Measurements from ENCODE around the gene SIM2. TPM values are rescaled to one million over a fixed set of nuclear protein-coding genes. Genes with fewer than 3 reads are reported as not detected.

SIM2 gene
- total and polyA plus RNA-seq, 3 donors from 2014 or later: 0.19 to 0.90 (median 0.71) TPM

DNA sequence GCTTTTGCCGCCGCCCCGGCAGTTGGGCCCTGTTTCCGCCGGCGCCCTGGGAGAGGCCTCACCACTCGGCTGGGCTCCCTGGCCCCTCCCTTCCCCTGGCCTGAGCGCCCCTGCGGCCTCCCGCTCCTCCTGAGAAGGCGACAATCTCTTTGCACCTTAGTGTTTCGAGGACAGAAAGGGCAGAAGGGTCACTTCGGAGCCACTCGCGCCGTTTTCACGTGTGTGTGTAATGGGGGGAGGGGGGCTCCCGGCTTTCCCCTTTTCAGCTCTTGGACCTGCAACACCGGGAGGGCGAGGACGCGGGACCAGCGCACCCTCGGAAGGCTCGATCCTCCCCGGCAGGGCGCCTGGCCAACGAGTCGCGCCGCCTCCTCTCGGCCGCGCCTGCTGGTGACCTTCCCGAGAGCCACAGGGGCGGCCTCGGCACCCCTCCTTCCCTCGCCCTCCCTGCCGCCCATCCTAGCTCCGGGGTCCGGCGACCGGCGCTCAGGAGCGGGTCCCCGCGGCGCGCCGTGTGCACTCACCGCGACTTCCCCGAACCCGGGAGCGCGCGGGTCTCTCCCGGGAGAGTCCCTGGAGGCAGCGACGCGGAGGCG is 432 bp upstream of the SIM2 start:
- Histone ChIP-seq H3K27ac (no peak overlapping the region), H3K27me3 (no peaks in the 10 kb centered on the region), H3K4me1 (peaks cover 10% of the 10 kb centered on the region), H3K36me3 (ENCODE audit: low read depth, missing control alignments) (no peaks in the 10 kb centered on the region), H3K9me3 (no peaks in the 10 kb centered on the region), H3K4me3 (peak overlapping the region; percentile 21 to 32)
- 3 to 4% methylated on average over 19 to 35 of the region's 62 CpGs for WGBS, 2 donors
- TF ChIP-seq, protein P1, sequence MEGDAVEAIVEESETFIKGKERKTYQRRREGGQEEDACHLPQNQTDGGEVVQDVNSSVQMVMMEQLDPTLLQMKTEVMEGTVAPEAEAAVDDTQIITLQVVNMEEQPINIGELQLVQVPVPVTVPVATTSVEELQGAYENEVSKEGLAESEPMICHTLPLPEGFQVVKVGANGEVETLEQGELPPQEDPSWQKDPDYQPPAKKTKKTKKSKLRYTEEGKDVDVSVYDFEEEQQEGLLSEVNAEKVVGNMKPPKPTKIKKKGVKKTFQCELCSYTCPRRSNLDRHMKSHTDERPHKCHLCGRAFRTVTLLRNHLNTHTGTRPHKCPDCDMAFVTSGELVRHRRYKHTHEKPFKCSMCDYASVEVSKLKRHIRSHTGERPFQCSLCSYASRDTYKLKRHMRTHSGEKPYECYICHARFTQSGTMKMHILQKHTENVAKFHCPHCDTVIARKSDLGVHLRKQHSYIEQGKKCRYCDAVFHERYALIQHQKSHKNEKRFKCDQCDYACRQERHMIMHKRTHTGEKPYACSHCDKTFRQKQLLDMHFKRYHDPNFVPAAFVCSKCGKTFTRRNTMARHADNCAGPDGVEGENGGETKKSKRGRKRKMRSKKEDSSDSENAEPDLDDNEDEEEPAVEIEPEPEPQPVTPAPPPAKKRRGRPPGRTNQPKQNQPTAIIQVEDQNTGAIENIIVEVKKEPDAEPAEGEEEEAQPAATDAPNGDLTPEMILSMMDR (IDR thresholded peaks at IDR 0.05): no peak
- TF ChIP-seq POLR2A (IDR thresholded peaks at IDR 0.05): no peak
- DNase-seq: no peak
- intact Hi-C loops (cut with DNase I; ENCODE audit: low total_unique reads): no loop called here

DNA sequence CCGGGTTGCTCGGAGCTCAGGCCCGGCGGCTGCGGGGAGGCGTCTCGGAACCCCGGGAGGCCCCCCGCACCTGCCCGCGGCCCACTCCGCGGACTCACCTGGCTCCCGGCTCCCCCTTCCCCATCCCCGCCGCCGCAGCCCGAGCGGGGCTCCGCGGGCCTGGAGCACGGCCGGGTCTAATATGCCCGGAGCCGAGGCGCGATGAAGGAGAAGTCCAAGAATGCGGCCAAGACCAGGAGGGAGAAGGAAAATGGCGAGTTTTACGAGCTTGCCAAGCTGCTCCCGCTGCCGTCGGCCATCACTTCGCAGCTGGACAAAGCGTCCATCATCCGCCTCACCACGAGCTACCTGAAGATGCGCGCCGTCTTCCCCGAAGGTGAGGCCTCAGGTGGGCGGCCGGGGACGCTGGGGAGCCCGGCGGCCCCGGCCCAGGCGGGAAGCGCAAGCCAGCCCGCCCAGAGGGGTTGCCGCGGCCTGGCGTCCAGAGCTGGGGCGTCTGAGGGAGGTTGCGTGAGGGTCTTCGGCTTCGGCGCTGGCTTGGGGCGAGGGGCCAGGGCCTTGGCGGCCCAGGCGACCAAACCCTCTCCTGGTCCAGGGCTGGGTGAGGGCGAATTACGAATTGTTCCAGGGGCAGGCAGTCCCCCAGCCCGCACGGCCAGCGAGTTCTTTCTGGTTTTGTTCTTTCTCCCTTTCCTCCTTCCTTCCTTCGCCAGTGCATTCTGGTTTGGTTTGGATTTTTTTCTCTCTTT is 805 bp downstream of the SIM2 start:
- intact Hi-C loops (cut with DNase I; ENCODE audit: low total_unique reads): no loop called here
- DNase-seq: no peak
- WGBS, 2 donors: 4 to 11% methylated on average over 9 to 60 of the region's 67 CpGs
- Histone ChIP-seq H3K36me3 (ENCODE audit: low read depth, missing control alignments) (no peaks in the 10 kb centered on the region), H3K4me1 (peaks cover 10% of the 10 kb centered on the region), H3K27ac (no peak overlapping the region), H3K4me3 (peak overlapping the region in 1 of 2 donors; percentile 32), H3K27me3 (no peaks in the 10 kb centered on the region), H3K9me3 (no peaks in the 10 kb centered on the region)
- TF ChIP-seq, protein P1 (IDR thresholded peaks at IDR 0.05): no peak
- no peak for TF ChIP-seq POLR2A (IDR thresholded peaks at IDR 0.05)

DNA sequence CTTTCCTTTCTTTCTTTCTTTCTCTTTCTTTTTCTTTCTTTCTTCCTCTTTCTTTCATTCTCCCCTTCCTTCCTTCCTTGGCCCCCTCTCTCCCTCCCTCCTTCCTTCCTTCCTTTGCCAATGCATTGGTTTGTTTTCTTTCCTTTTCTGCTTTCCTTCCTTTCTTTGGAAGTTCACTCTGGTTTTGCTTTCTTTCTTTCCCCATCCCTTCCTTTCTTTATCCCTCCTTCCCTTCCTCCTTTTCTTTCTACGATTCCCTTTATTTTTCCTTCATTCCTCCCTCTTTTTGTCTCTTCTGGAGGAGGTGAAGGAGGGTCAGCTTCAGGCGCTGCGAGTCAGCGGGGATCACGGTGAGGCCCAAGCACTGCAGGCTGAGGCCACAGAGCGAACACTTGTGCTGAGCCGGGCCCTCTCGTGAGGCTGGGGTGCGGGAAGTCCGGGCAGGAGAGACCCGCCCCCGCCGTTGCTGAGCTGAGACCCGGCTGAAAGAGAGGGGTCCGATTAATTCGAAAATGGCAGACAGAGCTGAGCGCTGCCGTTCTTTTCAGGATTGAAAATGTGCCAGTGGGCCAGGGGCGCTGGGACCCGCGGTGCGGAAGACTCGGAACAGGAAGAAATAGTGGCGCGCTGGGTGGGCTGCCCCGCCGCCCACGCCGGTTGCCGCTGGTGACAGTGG is 1.5 kb downstream of the SIM2 start:
- Histone ChIP-seq H3K4me3 (peak overlapping the region; percentile 6 to 18), H3K27ac (no peak overlapping the region), H3K4me1 (peaks cover 10% of the 10 kb centered on the region), H3K9me3 (no peaks in the 10 kb centered on the region), H3K27me3 (no peaks in the 10 kb centered on the region), H3K36me3 (ENCODE audit: low read depth, missing control alignments) (no peaks in the 10 kb centered on the region)
- intact Hi-C loops (cut with DNase I; ENCODE audit: low total_unique reads): no loop called here
- WGBS, 2 donors: 3 to 7% methylated on average over 21 to 30 of the region's 30 CpGs
- no peak for DNase-seq
- TF ChIP-seq, protein P1 (IDR thresholded peaks at IDR 0.05): no peak
- no peak for TF ChIP-seq POLR2A (IDR thresholded peaks at IDR 0.05)

DNA sequence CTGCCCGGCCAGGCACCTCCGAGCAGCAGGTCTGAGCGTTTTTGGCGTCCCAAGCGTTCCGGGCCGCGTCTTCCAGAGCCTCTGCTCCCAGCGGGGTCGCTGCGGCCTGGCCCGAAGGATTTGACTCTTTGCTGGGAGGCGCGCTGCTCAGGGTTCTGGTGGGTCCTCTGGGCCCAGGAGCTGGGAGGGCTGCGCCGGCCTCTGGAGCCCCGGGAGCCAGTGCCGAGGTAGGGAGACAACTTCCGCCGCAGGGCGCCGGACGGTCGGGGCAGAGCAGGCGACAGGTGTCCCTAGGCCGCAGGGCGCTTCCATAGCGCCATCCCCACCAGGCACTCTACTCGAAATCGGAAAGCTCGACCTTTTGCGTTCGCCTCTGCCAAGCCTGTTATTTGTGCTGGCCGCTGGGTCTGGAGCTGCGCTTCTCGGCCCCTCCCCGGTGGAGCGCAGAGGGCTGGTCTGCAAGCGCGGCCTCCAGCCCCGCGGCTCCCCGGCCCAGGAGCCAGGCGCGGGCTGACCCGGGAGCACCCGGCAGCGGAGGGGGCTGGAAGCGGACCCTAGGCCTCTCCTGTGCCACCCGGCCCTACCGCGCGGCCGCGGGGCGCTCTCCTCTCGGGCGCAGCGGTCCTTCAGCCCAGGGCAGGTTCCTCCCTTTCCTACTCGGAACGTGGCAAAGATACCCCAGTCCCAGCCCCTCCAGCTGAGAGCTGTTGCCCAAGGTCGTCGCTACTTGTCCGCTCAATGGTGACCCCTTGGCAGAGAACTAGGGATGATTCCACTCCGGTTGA is 2.2 kb downstream of the SIM2 start:
- intact Hi-C loops (cut with DNase I; ENCODE audit: low total_unique reads): no loop called here
- TF ChIP-seq, protein P1 (IDR thresholded peaks at IDR 0.05): no peak
- no peak for TF ChIP-seq POLR2A (IDR thresholded peaks at IDR 0.05)
- Histone ChIP-seq H3K4me3 (peak overlapping the region; percentile 6 to 18), H3K27me3 (no peaks in the 10 kb centered on the region), H3K9me3 (no peaks in the 10 kb centered on the region), H3K4me1 (peaks cover 10% of the 10 kb centered on the region), H3K36me3 (ENCODE audit: low read depth, missing control alignments) (no peaks in the 10 kb centered on the region), H3K27ac (no peak overlapping the region)
- 0 to 5% methylated on average over 7 to 50 of the region's 65 CpGs for WGBS, 2 donors
- DNase-seq: no peak

Data from testis (tissue), 3 donors.